Nucleus accumbens (tissue), 56 donors: ENCODE measurements around the gene SYCP2.

Experiments used
- DNase-seq, 56 donors: peaks; one replicate each; lab custom pipeline; 2025; lab: John Stamatoyannopoulos, UW

The SYCP2 gene

DNA sequence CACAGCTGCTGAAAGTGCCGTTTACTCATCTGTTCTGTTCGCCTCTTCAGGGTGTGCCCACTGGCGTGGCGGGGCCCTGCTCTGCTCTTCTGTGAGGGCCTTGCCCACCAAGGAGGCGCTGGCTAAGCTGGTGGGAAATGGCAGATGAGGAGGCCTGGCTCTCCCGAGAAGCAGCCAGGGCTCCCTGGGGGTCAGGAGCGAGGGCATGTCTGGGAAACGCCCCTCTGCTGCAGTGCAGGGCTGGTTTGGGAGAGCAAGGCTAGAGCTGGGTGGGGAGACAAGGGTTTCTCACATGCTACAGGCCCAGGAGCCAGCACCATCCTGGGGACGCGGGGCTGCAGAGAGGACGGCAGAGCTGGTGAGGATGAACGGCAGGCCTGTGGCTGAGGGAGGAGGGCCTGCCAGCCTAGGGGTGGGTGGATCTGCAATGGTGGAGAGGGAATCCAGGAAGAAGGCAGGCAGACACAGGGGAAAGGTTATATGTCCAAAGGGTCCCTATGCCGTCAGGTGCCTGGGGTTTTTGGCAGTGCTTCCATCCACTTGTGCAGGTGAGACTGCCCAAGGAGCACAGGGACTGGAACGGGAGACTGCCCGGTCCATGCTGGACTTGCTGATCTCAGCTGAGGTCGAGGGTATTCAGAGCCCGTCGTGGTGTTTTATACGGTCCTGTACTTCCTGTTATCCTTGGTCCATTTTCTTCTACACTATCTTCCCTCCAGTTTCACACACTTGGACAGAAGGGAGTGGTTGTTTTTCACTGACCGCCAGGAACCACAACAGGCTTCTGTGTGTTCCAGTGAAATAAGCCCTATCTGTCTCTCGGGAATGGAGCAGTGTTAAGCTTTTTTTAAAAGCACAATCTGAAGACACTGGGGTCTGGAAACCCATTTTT, 119.2 kb downstream of the SYCP2 start:
- DNase-seq: no peak
